K562 (cell line): ENCODE data around the gene FRMD5. TPM values are rescaled to one million over a fixed set of nuclear protein-coding genes. Genes with fewer than 3 reads are reported as not detected.

Experiments used
- ATAC-seq: fragments of 200-7000 bp; cut with Tn5 transposase; 3 replicates; pipeline ENCODE4 v1.9.1; 2020; ENCODE audit warnings: moderate library complexity
- BruUV-seq: library from RNA; stranded (reverse); fragments of 400-500 nt; replicated peaks from 2 replicates; lab custom pipeline; 2021; lab: Mats Ljungman, UMichigan
- CTCF ChIA-PET: fragments of 300-600 bp; formaldehyde crosslinking; extraction: SDS; loops from one replicate; lab custom pipeline; 2021; ENCODE audit warnings: low intra/inter-chr PET ratio; lab: Yijun Ruan, JAX
- POLR2A ChIA-PET: fragments of 300-600, 350-650 bp; sonication (Branson Sonifier 250); formaldehyde crosslinking; extraction: SDS; loops from one replicate; lab custom pipeline; 2021; ENCODE audit warnings: antibody characterized with exemption, inconsistent platforms; lab: Yijun Ruan, JAX
- DNase-seq, 4 experiments: peaks; one replicate each; pipeline versions ENCODE4 v3.0.0 to v3.0.0-alpha.2; 2011 to 2018; ENCODE audit warnings: low spot score in 3 of 4, mixed read lengths in 3 of 4; ENCODE audit errors: extremely low read depth in 1 of 4
- FAIRE-seq: peaks from 2 replicates; lab custom pipeline; 2011; peaks lifted over from hg19 to GRCh38; lab: Jason Lieb, UNC
- H2AFZ ChIP-seq: 2 replicates; pipeline ENCODE4 v1.6.0; 2011; ENCODE audit warnings: low read depth, low read length, control low read depth, inconsistent platforms
- H3K27ac ChIP-seq: fragments of 200-600 bp; 3 replicates; pipeline ENCODE4 v1.8.0; 2011; ENCODE audit warnings: low read depth, mild to moderate bottlenecking, control low read depth, inconsistent platforms, low read length, moderate library complexity, mixed read lengths; ENCODE audit errors: extremely low read depth
- H3K27me3 ChIP-seq, 2 experiments: fragments of 300-600 bp in 1 of 2; 2 replicates in 1 of 2; 3 replicates in 1 of 2; pipeline versions ENCODE4 v1.6.0 to v1.8.0; 2011; ENCODE audit warnings: inconsistent platforms in 2 of 2, low read length in 2 of 2, mild to moderate bottlenecking in 1 of 2, mixed read lengths in 1 of 2, moderate library complexity in 1 of 2; ENCODE audit not compliant: control insufficient read depth in 2 of 2, insufficient read depth in 2 of 2
- H3K36me3 ChIP-seq: fragments of 300-600 bp; 3 replicates; pipeline ENCODE4 v1.8.0; 2011; ENCODE audit warnings: mild to moderate bottlenecking, low read length, inconsistent platforms; ENCODE audit not compliant: control insufficient read depth, insufficient read depth
- H3K4me1 ChIP-seq, 2 experiments: fragments of 200-600 bp in 1 of 2; replicated peaks in 1 of 2; 2 replicates in 1 of 2; 3 replicates in 1 of 2; pipeline versions ENCODE4 v1.5.1 to v1.8.0; 2011; ENCODE audit warnings: inconsistent platforms in 2 of 2, low read length in 2 of 2, mild to moderate bottlenecking in 1 of 2, mixed read lengths in 1 of 2, moderate library complexity in 1 of 2; ENCODE audit not compliant: control insufficient read depth in 2 of 2, insufficient read depth in 2 of 2
- H3K4me2 ChIP-seq: 2 replicates; pipeline ENCODE4 v1.6.1; 2011; ENCODE audit warnings: low read length, control low read depth, inconsistent platforms, mixed read lengths; ENCODE audit not compliant: insufficient read depth
- H3K4me3 ChIP-seq: fragments of 200-600 bp; sonication (generic), shearing (Covaris generic); 2 replicates; pipeline ENCODE4 v1.5.1; 2016; ENCODE audit warnings: control low read depth, inconsistent platforms
- H3K79me2 ChIP-seq: fragments of 200-600 bp; 3 replicates; pipeline ENCODE4 v1.8.0; 2011; ENCODE audit warnings: low read length, inconsistent platforms; ENCODE audit not compliant: control insufficient read depth, insufficient read depth
- H3K9ac ChIP-seq, 2 experiments: 2 replicates each; pipeline versions ENCODE4 v1.6.0 to v1.6.1; 2011; ENCODE audit warnings: low read depth in 2 of 2, low read length in 2 of 2, control low read depth in 1 of 2, inconsistent platforms in 1 of 2, mild to moderate bottlenecking in 1 of 2, mixed read lengths in 1 of 2; ENCODE audit not compliant: insufficient read depth in 1 of 2
- H3K9me1 ChIP-seq: one replicate; pipeline ENCODE4 v1.6.0; 2011; ENCODE audit warnings: inconsistent platforms, mild to moderate bottlenecking, low read length, moderate library complexity; ENCODE audit not compliant: control insufficient read depth, insufficient read depth
- H3K9me3 ChIP-seq: replicated peaks from 2 replicates; pipeline ENCODE4 v1.5.1; 2011; ENCODE audit warnings: low read depth, low read length, inconsistent platforms; ENCODE audit not compliant: control insufficient read depth, insufficient read depth
- H4K20me1 ChIP-seq: replicated peaks from 2 replicates; pipeline ENCODE4 v1.6.1; 2011; ENCODE audit warnings: low read length, inconsistent platforms, mixed read lengths; ENCODE audit not compliant: control insufficient read depth, insufficient read depth
- CEBPZ ChIP-seq: fragments of 150-350 bp; IDR thresholded peaks from 2 replicates; pipeline ENCODE4 v1.6.1; 2014; ENCODE audit warnings: low read depth, mild to moderate bottlenecking, low read length, borderline replicate concordance
- DLX4 ChIP-seq: fragments of 250-450 bp; sonication (Bioruptor Pico); IDR thresholded peaks from 2 replicates; pipeline ENCODE4 v1.6.1; 2021; ENCODE audit warnings: mild to moderate bottlenecking
- ETS2 ChIP-seq: IDR thresholded peaks from 2 replicates; pipeline ENCODE4 v1.6.1; 2016; ENCODE audit warnings: borderline replicate concordance, missing genetic modification characterization, mild to moderate bottlenecking, moderate library complexity, missing compliant biosample characterization; ENCODE audit not compliant: poor library complexity, severe bottlenecking
- GABPA ChIP-seq: fragments of 200-800 bp; sonication (Bioruptor generic); conservative IDR thresholded peaks from 2 replicates; pipeline ENCODE4 v1.6.1; 2016; ENCODE audit warnings: low read depth, missing genetic modification characterization, missing compliant biosample characterization
- HNRNPH1 ChIP-seq: fragments of 200-400 bp; formaldehyde crosslinking; optimal IDR thresholded peaks from 2 replicates; pipeline ENCODE3; 2017; ENCODE audit warnings: low read depth, mild to moderate bottlenecking, low read length, moderate library complexity
- MCM7 ChIP-seq, 2 experiments: fragments of 450-650 bp; IDR thresholded peaks; 2 replicates each; pipeline ENCODE4 v1.6.1; 2016 to 2018
- NEUROD1 ChIP-seq: fragments of 150-350 bp; IDR thresholded peaks from 2 replicates; pipeline ENCODE4 v1.6.1; 2014; ENCODE audit warnings: borderline replicate concordance, low read length, low read depth; ENCODE audit not compliant: partially characterized antibody
- ZNF133 ChIP-seq: fragments of 250-450 bp; sonication (Bioruptor Pico); IDR thresholded peaks from 2 replicates; pipeline ENCODE4 v1.4.0; 2020; ENCODE audit warnings: mild to moderate bottlenecking
- ZNF318 ChIP-seq, 2 experiments: fragments of 450-650 bp; IDR thresholded peaks; 2 replicates each; pipeline ENCODE4 v1.6.1; 2016; ENCODE audit warnings: mild to moderate bottlenecking in 2 of 2, borderline replicate concordance in 1 of 2, low read depth in 1 of 2, moderate library complexity in 1 of 2
- ZNF408 ChIP-seq: fragments of 250-450 bp; sonication (Bioruptor Pico); IDR thresholded peaks from 2 replicates; pipeline ENCODE4 v1.4.0; 2020; ENCODE audit warnings: low read depth, mild to moderate bottlenecking, moderate library complexity
- WGBS: fragments of 100-300 bp; shearing (Covaris generic); methylation state at CpG from one replicate; pipeline ENCODE4 v1.1.6; 2016; ENCODE audit warnings: low coverage, mixed read lengths; ENCODE audit not compliant: insufficient coverage; ENCODE audit errors: missing lambda C conversion rate; 5-methylcytosine and 5-hydroxymethylcytosine counted together
- in situ Hi-C: fragments of 300-500 bp; cut with MboI; formaldehyde crosslinking; loops from 4 replicates; pipeline ENCODE4 v1.15.0; 2018; ENCODE audit warnings: inconsistent platforms, mixed read lengths
- intact Hi-C: fragments of 100-400 bp; cut with micrococcal nuclease; formaldehyde crosslinking; loops from 2 replicates; pipeline ENCODE4 v1.14.2; 2022
- polyA plus RNA-seq, 8 experiments: library from polyadenylated mRNA; depleted of rRNA in 4 of 8; stranded (reverse) in 5 of 8; unstranded in 3 of 8; fragments of >200 nt; fragmentation: Nextera tagmentation in 2 of 8; fragmentation: Illumina TruSeq in 1 of 8; extraction: Ambion mirVana in 2 of 8; extraction: Trizol in 1 of 8; gene quantifications; 2 replicates each; pipeline versions ENCODE4 v1.2.1 to v1.2.3, GENCODE V29; 2011 to 2014; ENCODE audit warnings: inconsistent platforms in 1 of 8, missing spikeins in 1 of 8
- total RNA-seq, 7 experiments: library from RNA; depleted of rRNA in 6 of 7; stranded (reverse); fragments of >200 nt in 6 of 7; fragmentation: Illumina TruSeq in 2 of 7; extraction: Trizol in 2 of 7; gene quantifications; 2 replicates each; pipeline versions ENCODE4 v1.2.1 to v1.2.3, GENCODE V29; 2011 to 2021; ENCODE audit warnings: low replicate concordance in 1 of 7

Gene FRMD5
- total and polyA plus RNA-seq, 9 of the 15 experiments (the other 6 are each of a cell fraction or from before 2014, with no cell fraction given): 0.13 to 0.38 TPM; not detected in 7

- Histone ChIP-seq H3K36me3 (no peaks in the 10 kb centered on the region), H3K4me1 (no peaks in the 10 kb centered on the region), H3K4me2 (no peak overlapping the region), H3K4me3 (no peak overlapping the region), H3K79me2 (no peaks in the 10 kb centered on the region), H2AFZ (no peak overlapping the region), H3K27ac (no peak overlapping the region), H4K20me1 (0 out of 2 replicates have a peak, but pooled peaks cover 3% of the 10 kb centered on the region), H3K9me1 (no peaks in the 10 kb centered on the region), H3K9ac (no peak overlapping the region), H3K9me3 (no peaks in the 10 kb centered on the region), H3K27me3 (peaks cover 38 to 58% of the 10 kb centered on the region in 2 experiments)
- 1% methylated on average over 6 of the region's 6 CpGs for WGBS
- ATAC-seq (no peak), FAIRE-seq (no peak), DNase-seq (no peak)
- intact Hi-C loops: no loop called here
- POLR2A ChIA-PET: interaction anchor here (0.6 to 1.1 kb wide), 3 partner anchors 9 to 49 kb away, joined by 3 read pairs; no protein-coding TSS in a partner anchor
- in situ Hi-C loops: no loop called here
- BruUV-seq: no TSS peak
- CTCF ChIA-PET: no interaction called here
- TF ChIP-seq ZNF408 (CRISPR knock-in tag): no peak
- TF ChIP-seq ZNF133: no peak
- TF ChIP-seq GABPA (tag): no peak
- TF ChIP-seq NEUROD1: no peak
- no peak for TF ChIP-seq HNRNPH1
- no peak for TF ChIP-seq CEBPZ
- TF ChIP-seq ZNF318 (IDR thresholded peaks at IDR 0.05; ENCODE audit: borderline replicate concordance in 1 of 2, low read depth in 1 of 2): no peak
- TF ChIP-seq MCM7 (IDR thresholded peaks at IDR 0.05): no peak
- TF ChIP-seq ETS2 (tag): no peak
- TF ChIP-seq DLX4 (CRISPR knock-in tag): no peak
Measured at GRCh38 chr15:43918717-43919116, 276.4 kb downstream of the FRMD5 start.
